ENCODE data around the gene ASPN.
"Not testable (repeated sequence)": the region's sequence is repeated elsewhere in the genome, so short reads cannot be mapped to it uniquely, and the experiment has no call there.

The ASPN gene

GRCh38 chr9:92422611-92423338 lies 59.5 kb downstream of the ASPN start:
- TF ChIP-seq CTCF (conservative IDR thresholded peaks at IDR 0.05; ENCODE audit: low read depth, low read length), result no peak
- Histone ChIP-seq H4K20me1 (ENCODE audit: insufficient read depth) (no peaks in the 10 kb centered on the region), H3K4me3 (IDR thresholded peaks at IDR 0.05; ENCODE audit: insufficient read depth, low read depth, low read length) (no peak overlapping the region), H3K79me2 (ENCODE audit: insufficient read depth, low read depth) (no peaks in the 10 kb centered on the region), H2AFZ (ENCODE audit: low read depth) (no peak overlapping the region), H3K27me3 (ENCODE audit: insufficient read depth, low read depth) (no peaks in the 10 kb centered on the region), H3K4me2 (no peak overlapping the region), H3K27ac (no peak overlapping the region), H3K4me1 (ENCODE audit: low read depth, poor library complexity, severe bottlenecking) (peaks cover 11% of the 10 kb centered on the region), H3K9ac (no peak overlapping the region), H3K36me3 (ENCODE audit: insufficient read depth) (no peaks in the 10 kb centered on the region)

- Histone ChIP-seq H3K4me3 (IDR thresholded peaks at IDR 0.05; ENCODE audit: insufficient read depth, low read depth, low read length) (no peak overlapping the region), H3K27ac (no peak overlapping the region), H3K36me3 (ENCODE audit: insufficient read depth) (no peaks in the 10 kb centered on the region), H3K4me1 (ENCODE audit: low read depth, poor library complexity, severe bottlenecking) (no peaks in the 10 kb centered on the region), H4K20me1 (ENCODE audit: insufficient read depth) (no peaks in the 10 kb centered on the region), H2AFZ (ENCODE audit: low read depth) (no peak overlapping the region), H3K79me2 (ENCODE audit: insufficient read depth, low read depth) (no peaks in the 10 kb centered on the region; the same call in 1 of the 2 replicates), H3K4me2 (no peak overlapping the region), H3K27me3 (ENCODE audit: insufficient read depth, low read depth) (no peaks in the 10 kb centered on the region), H3K9ac (no peak overlapping the region)
- TF ChIP-seq CTCF (conservative IDR thresholded peaks at IDR 0.05; ENCODE audit: low read depth, low read length), result no peak
Measured at GRCh38 chr9:92414566-92414965, 67.7 kb downstream of the ASPN start.

- H3K27ac ChIP-seq; H3K9ac ChIP-seq; H3K4me2 ChIP-seq; H4K20me1 ChIP-seq (ENCODE audit: insufficient read depth); H3K27me3 ChIP-seq (ENCODE audit: insufficient read depth, low read depth); H3K79me2 ChIP-seq (ENCODE audit: insufficient read depth, low read depth); H3K4me3 ChIP-seq (IDR thresholded peaks at IDR 0.05; ENCODE audit: insufficient read depth, low read depth, low read length); H2AFZ ChIP-seq (ENCODE audit: low read depth); H3K4me1 ChIP-seq (ENCODE audit: low read depth, poor library complexity, severe bottlenecking); H3K36me3 ChIP-seq (ENCODE audit: insufficient read depth): not testable (repeated sequence)
Measured at GRCh38 chr9:92411157-92411556, 71.1 kb downstream of the ASPN start.

GRCh38 chr9:92408747-92409478 lies 73.4 kb downstream of the ASPN start:
- H3K36me3 ChIP-seq (ENCODE audit: insufficient read depth), result no peaks in the 10 kb centered on the region
- TF ChIP-seq CTCF (conservative IDR thresholded peaks at IDR 0.05; ENCODE audit: low read depth, low read length), result no peak
- H3K4me3 ChIP-seq (IDR thresholded peaks at IDR 0.05; ENCODE audit: insufficient read depth, low read depth, low read length), result no peak overlapping the region
- H3K27ac ChIP-seq, result no peak overlapping the region
- H3K4me2 ChIP-seq, result no peak overlapping the region
- no peaks in the 10 kb centered on the region; the same call in 1 of the 2 replicates for H3K79me2 ChIP-seq (ENCODE audit: insufficient read depth, low read depth)
- no peak overlapping the region for H3K9ac ChIP-seq
- no peaks in the 10 kb centered on the region for H3K27me3 ChIP-seq (ENCODE audit: insufficient read depth, low read depth)
- H3K4me1 ChIP-seq (ENCODE audit: low read depth, poor library complexity, severe bottlenecking), result no peaks in the 10 kb centered on the region
- H2AFZ ChIP-seq (ENCODE audit: low read depth), result no peak overlapping the region
- H4K20me1 ChIP-seq (ENCODE audit: insufficient read depth), result no peaks in the 10 kb centered on the region

GRCh38 chr9:92407818-92408217 lies 74.5 kb downstream of the ASPN start:
- Histone ChIP-seq H3K4me3 (IDR thresholded peaks at IDR 0.05; ENCODE audit: insufficient read depth, low read depth, low read length) (no peak overlapping the region), H3K27ac (no peak overlapping the region), H2AFZ (ENCODE audit: low read depth) (no peak overlapping the region)

More at GRCh38 chr9:92407818-92408217, 74.5 kb downstream of the ASPN start:
- H3K4me2 ChIP-seq, result no peak overlapping the region
- no peaks in the 10 kb centered on the region for H3K4me1 ChIP-seq (ENCODE audit: low read depth, poor library complexity, severe bottlenecking)
- no peaks in the 10 kb centered on the region; the same call in 1 of the 2 replicates for H3K79me2 ChIP-seq (ENCODE audit: insufficient read depth, low read depth)
- TF ChIP-seq CTCF (conservative IDR thresholded peaks at IDR 0.05; ENCODE audit: low read depth, low read length), result no peak
- no peaks in the 10 kb centered on the region for H3K36me3 ChIP-seq (ENCODE audit: insufficient read depth)
- H4K20me1 ChIP-seq (ENCODE audit: insufficient read depth), result no peaks in the 10 kb centered on the region
- H3K27me3 ChIP-seq (ENCODE audit: insufficient read depth, low read depth), result no peaks in the 10 kb centered on the region
- H3K9ac ChIP-seq, result no peak overlapping the region
